Naive thymus-derived CD4-positive, alpha-beta T cell (primary cell): Measurements from ENCODE around the gene INPP5E. TPM values are rescaled to one million over a fixed set of nuclear protein-coding genes. Genes with fewer than 3 reads are reported as not detected.

ENCODE experiments used
- ATAC-seq: fragments of 150-1000 bp; cut with Tn5 transposase; 2 replicates; pipeline ENCODE4 v1.10.0; 2021; ENCODE audit warnings: mild to moderate bottlenecking, moderate library complexity
- CTCF ChIA-PET: fragments of 350-600 bp; sonication (Branson Sonifier 250); formaldehyde crosslinking; loops from one replicate; lab custom pipeline; 2021; ENCODE audit warnings: antibody characterized with exemption; lab: Charles Lee
- POLR2A ChIA-PET: fragments of 350-600 bp; sonication (Branson Sonifier 250); formaldehyde crosslinking; loops from one replicate; lab custom pipeline; 2021; ENCODE audit warnings: antibody characterized with exemption, inconsistent platforms; lab: Charles Lee
- DNase-seq, 9 donors: peaks; one replicate each; pipeline versions ENCODE4 v3.0.0 to v3.0.0-alpha.2; 2020 to 2022; ENCODE audit warnings: mixed read lengths in 1 of 9
- H3K27ac ChIP-seq: one replicate; pipeline ENCODE4 v1.7.0; 2013; ENCODE audit warnings: mild to moderate bottlenecking, low read depth, low read length, moderate library complexity
- H3K27me3 ChIP-seq, 2 donors: one replicate each; pipeline ENCODE4 v1.7.0; 2013; ENCODE audit warnings: low read length in 2 of 2, mild to moderate bottlenecking in 2 of 2, moderate library complexity in 2 of 2; ENCODE audit not compliant: control insufficient read depth in 2 of 2, insufficient read depth in 2 of 2
- H3K36me3 ChIP-seq, 3 experiments: 1 replicate in 2 of 3; 2 replicates in 1 of 3; pipeline ENCODE4 v1.7.0; 2013; ENCODE audit warnings: low read length in 3 of 3, mild to moderate bottlenecking in 3 of 3, moderate library complexity in 1 of 3; ENCODE audit not compliant: insufficient read depth in 3 of 3, control insufficient read depth in 2 of 3
- H3K4me1 ChIP-seq, 2 donors: one replicate each; pipeline ENCODE4 v1.7.0; 2013; ENCODE audit warnings: low read length in 2 of 2, mild to moderate bottlenecking in 2 of 2, moderate library complexity in 1 of 2; ENCODE audit not compliant: control insufficient read depth in 2 of 2, insufficient read depth in 2 of 2
- H3K4me3 ChIP-seq: 2 replicates; pipeline ENCODE4 v1.7.0; 2013; ENCODE audit warnings: mild to moderate bottlenecking, low read length
- H3K9me3 ChIP-seq, 3 experiments: 1 replicate in 2 of 3; 2 replicates in 1 of 3; pipeline ENCODE4 v1.7.0; 2013; ENCODE audit warnings: low read length in 3 of 3; ENCODE audit not compliant: control insufficient read depth in 2 of 3
- H3K27ac Mint-ChIP-seq, 9 donors: one replicate each; pipeline ENCODE4 v1.8.0; 2020 to 2022; ENCODE audit warnings: mixed read lengths in 9 of 9, mild to moderate bottlenecking in 8 of 9, moderate library complexity in 5 of 9, inconsistent platforms in 2 of 9
- H3K27me3 Mint-ChIP-seq, 5 donors: one replicate each; pipeline ENCODE4 v1.8.0; 2021 to 2022; ENCODE audit warnings: mixed read lengths in 5 of 5, mild to moderate bottlenecking in 1 of 5
- H3K36me3 Mint-ChIP-seq, 5 donors: one replicate each; pipeline ENCODE4 v1.8.0; 2020 to 2022; ENCODE audit warnings: mixed read lengths in 5 of 5, mild to moderate bottlenecking in 3 of 5, inconsistent platforms in 1 of 5
- H3K4me1 Mint-ChIP-seq, 7 donors: one replicate each; pipeline ENCODE4 v1.8.0; 2020 to 2022; ENCODE audit warnings: mixed read lengths in 7 of 7, mild to moderate bottlenecking in 3 of 7, inconsistent platforms in 1 of 7
- H3K4me3 Mint-ChIP-seq, 10 donors: one replicate each; pipeline ENCODE4 v1.8.0; 2020 to 2022; ENCODE audit warnings: mild to moderate bottlenecking in 10 of 10, mixed read lengths in 10 of 10, moderate library complexity in 6 of 10, inconsistent platforms in 2 of 10
- H3K9me3 Mint-ChIP-seq, 11 donors: one replicate each; pipeline ENCODE4 v1.8.0; 2020 to 2022; ENCODE audit warnings: mixed read lengths in 11 of 11, mild to moderate bottlenecking in 4 of 11, inconsistent platforms in 1 of 11, moderate library complexity in 1 of 11
- intact Hi-C, 2 donors: fragments of 100-400 bp; cut with micrococcal nuclease; formaldehyde crosslinking; loops; one replicate each; pipeline ENCODE4 v1.15.1; 2023
- polyA plus RNA-seq, 2 donors: library from polyadenylated mRNA; unstranded; fragments of 300-500 nt; fragmentation: Illumina TruSeq; gene quantifications; one replicate each; pipeline ENCODE4 v1.2.3, GENCODE V29; 2021
- total RNA-seq, 6 experiments: library from RNA in 5 of 6; stranded (reverse) in 5 of 6; gene quantifications; 1 replicate in 5 of 6; 2 replicates in 1 of 6; pipeline ENCODE4 v1.2.3 and lab custom pipeline; 2021 to 2026

INPP5E gene
- total and polyA plus RNA-seq, 7 experiments from 2014 or later, result 2.3 to 23.8 (median 17.9) TPM

- ATAC-seq, result no peak
- CTCF ChIA-PET, result no interaction called here
- peaks cover 3 to 9% (median 7%) of the 10 kb centered on the region in 7 donors for H3K4me1 Mint-ChIP-seq
- no peak overlapping the region for H3K4me3 ChIP-seq
- no peaks in the 10 kb centered on the region for H3K27me3 Mint-ChIP-seq
- no peak overlapping the region for H3K27ac ChIP-seq
- H3K4me1 ChIP-seq, result no peaks in the 10 kb centered on the region
- no peak overlapping the region for H3K27ac Mint-ChIP-seq
- H3K9me3 Mint-ChIP-seq, result no peaks in the 10 kb centered on the region
- POLR2A ChIA-PET, result no interaction called here
- peaks cover 0 to 23% (median 0%) of the 10 kb centered on the region in 5 donors for H3K36me3 Mint-ChIP-seq
- no peak overlapping the region for H3K4me3 Mint-ChIP-seq
- no peak for DNase-seq
- H3K27me3 ChIP-seq, result no peaks in the 10 kb centered on the region
- H3K36me3 ChIP-seq, result peaks cover 18 to 95% (median 29%) of the 10 kb centered on the region in 3 experiments
- intact Hi-C loops, result no loop called here
- H3K9me3 ChIP-seq, result no peaks in the 10 kb centered on the region
These were observed 33.7 kb upstream of the INPP5E start for GRCh38 chr9:136473354-136473721.

GRCh38 chr9:136472640-136473353 is 33.2 kb upstream of the INPP5E start:
- Histone ChIP-seq H3K9me3 (no peaks in the 10 kb centered on the region), H3K4me1 (no peaks in the 10 kb centered on the region), H3K36me3 (peaks cover 18 to 96% (median 29%) of the 10 kb centered on the region in 3 experiments), H3K27ac (no peak overlapping the region), H3K4me3 (no peak overlapping the region), H3K27me3 (no peaks in the 10 kb centered on the region)
- ATAC-seq (no peak), DNase-seq (no peak)
- POLR2A ChIA-PET, result no interaction called here
- Mint-ChIP-seq H3K4me1 (peaks cover 3 to 6% (median 5%) of the 10 kb centered on the region in 7 donors), H3K27ac (no peak overlapping the region), H3K27me3 (no peaks in the 10 kb centered on the region), H3K9me3 (no peaks in the 10 kb centered on the region), H3K4me3 (no peak overlapping the region), H3K36me3 (peaks cover 0 to 23% (median 0%) of the 10 kb centered on the region in 5 donors)
- intact Hi-C loops, result no loop called here
- CTCF ChIA-PET, result no interaction called here

DNA sequence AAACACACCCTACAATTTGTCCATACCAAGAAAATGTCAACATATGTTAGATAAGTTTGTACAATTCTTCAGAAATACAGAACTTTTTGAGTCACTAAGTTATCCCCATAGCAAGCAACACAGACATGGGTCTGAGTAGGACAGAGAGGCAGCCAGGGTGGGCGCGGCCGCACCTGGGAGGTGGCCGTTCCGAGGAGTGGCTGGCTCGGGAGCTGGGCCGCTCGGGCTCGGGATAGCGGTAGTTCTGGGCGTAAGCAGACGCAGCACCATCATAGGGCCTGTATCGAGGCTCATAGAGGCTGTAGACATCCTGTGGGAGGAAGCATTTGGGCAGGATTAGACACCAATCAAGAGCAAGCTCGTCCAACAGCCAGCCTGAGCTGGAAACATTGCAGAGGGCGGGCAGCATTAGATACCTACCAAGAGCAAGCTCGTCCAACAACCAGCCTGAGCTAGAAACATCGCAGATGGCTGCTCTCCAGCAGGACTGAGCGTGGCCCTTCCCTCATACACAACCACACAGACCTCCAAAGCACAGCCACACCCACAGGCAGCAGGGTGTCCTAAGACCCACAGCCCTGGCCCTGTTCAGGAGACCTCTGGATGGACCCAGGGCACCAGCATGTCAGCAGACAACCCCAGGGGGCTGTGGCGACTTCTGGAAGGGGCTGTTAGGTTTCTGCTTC is 32.3 kb upstream of the INPP5E start:
- H3K36me3 ChIP-seq, result peaks cover 24 to 96% (median 26%) of the 10 kb centered on the region in 3 experiments
- POLR2A ChIA-PET, result interaction anchor here (1.1 kb wide), 1 partner anchor 14 kb away, joined by 3 read pairs; no protein-coding TSS in a partner anchor
- no peak overlapping the region for H3K27ac Mint-ChIP-seq
- DNase-seq (no peak), ATAC-seq (no peak)
- H3K27me3 Mint-ChIP-seq, result no peaks in the 10 kb centered on the region
- no peak overlapping the region for H3K4me3 Mint-ChIP-seq
- H3K36me3 Mint-ChIP-seq, result peaks cover 0 to 19% (median 0%) of the 10 kb centered on the region in 5 donors
- intact Hi-C loops, result no loop called here
- no peaks in the 10 kb centered on the region for H3K27me3 ChIP-seq
- H3K4me3 ChIP-seq, result no peak overlapping the region
- peaks cover 0 to 5% (median 0%) of the 10 kb centered on the region in 7 donors for H3K4me1 Mint-ChIP-seq
- no peaks in the 10 kb centered on the region for H3K4me1 ChIP-seq
- H3K9me3 Mint-ChIP-seq, result no peaks in the 10 kb centered on the region
- H3K27ac ChIP-seq, result no peak overlapping the region
- no peaks in the 10 kb centered on the region for H3K9me3 ChIP-seq
- CTCF ChIA-PET, result no interaction called here

GRCh38 chr9:136470792-136471469 is 31.3 kb upstream of the INPP5E start:
- Mint-ChIP-seq H3K36me3 (peaks cover 0 to 26% (median 0%) of the 10 kb centered on the region in 5 donors), H3K4me1 (peaks cover 0 to 5% (median 0%) of the 10 kb centered on the region in 7 donors), H3K27ac (no peak overlapping the region), H3K27me3 (no peaks in the 10 kb centered on the region), H3K4me3 (no peak overlapping the region), H3K9me3 (no peaks in the 10 kb centered on the region)
- Histone ChIP-seq H3K4me3 (no peak overlapping the region), H3K9me3 (no peaks in the 10 kb centered on the region), H3K36me3 (peaks cover 24 to 96% (median 28%) of the 10 kb centered on the region in 3 experiments), H3K27ac (no peak overlapping the region), H3K4me1 (no peaks in the 10 kb centered on the region), H3K27me3 (no peaks in the 10 kb centered on the region)
- intact Hi-C loops, result no loop called here
- ATAC-seq, result no peak
- ChIA-PET CTCF (no interaction called here), POLR2A (interaction anchor here (1.1 kb wide), 1 partner anchor 13 kb away, joined by 3 read pairs; no protein-coding TSS in a partner anchor)
- DNase-seq, result no peak

- H3K9me3 Mint-ChIP-seq, result no peaks in the 10 kb centered on the region
- intact Hi-C loops, result no loop called here
- H3K4me1 Mint-ChIP-seq, result peaks cover 0 to 5% (median 0%) of the 10 kb centered on the region in 7 donors
- ChIA-PET CTCF (no interaction called here), POLR2A (interaction anchor here (1.1 kb wide), 1 partner anchor 12 kb away, joined by 3 read pairs; no protein-coding TSS in a partner anchor)
- H3K4me3 Mint-ChIP-seq, result no peak overlapping the region
- H3K4me1 ChIP-seq, result no peaks in the 10 kb centered on the region
- no peaks in the 10 kb centered on the region for H3K27me3 ChIP-seq
- no peak overlapping the region for H3K27ac ChIP-seq
- no peak overlapping the region for H3K27ac Mint-ChIP-seq
- H3K4me3 ChIP-seq, result no peak overlapping the region
- no peaks in the 10 kb centered on the region for H3K9me3 ChIP-seq
- DNase-seq (no peak), ATAC-seq (no peak)
- H3K36me3 Mint-ChIP-seq, result peaks cover 0 to 25% (median 0%) of the 10 kb centered on the region in 5 donors
- H3K27me3 Mint-ChIP-seq, result no peaks in the 10 kb centered on the region
- peaks cover 29 to 96% (median 34%) of the 10 kb centered on the region in 3 experiments for H3K36me3 ChIP-seq
These were observed 30.7 kb upstream of the INPP5E start for GRCh38 chr9:136470356-136470755.

DNA sequence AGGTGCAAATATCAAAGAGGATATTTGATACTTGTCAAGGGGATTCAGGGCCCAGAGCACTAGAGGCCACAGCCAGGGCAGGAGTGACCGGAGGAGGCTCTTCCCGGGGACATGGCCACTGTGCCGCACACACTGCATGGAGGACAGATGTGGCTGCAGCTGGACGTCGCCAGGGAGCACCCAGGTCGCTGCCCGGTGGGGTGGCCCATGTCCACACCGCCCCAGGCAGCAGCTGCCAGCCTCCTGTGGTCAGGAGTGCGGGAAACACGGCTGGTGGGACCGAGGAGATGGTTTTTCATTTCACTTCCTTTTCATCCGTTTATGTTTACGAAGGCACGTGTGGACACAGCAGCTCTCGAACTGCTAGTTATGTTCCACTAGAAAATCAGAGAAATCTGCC is 28.1 kb upstream of the INPP5E start:
- Mint-ChIP-seq H3K27ac (no peak overlapping the region), H3K9me3 (no peaks in the 10 kb centered on the region), H3K36me3 (peaks cover 4 to 39% (median 4%) of the 10 kb centered on the region in 5 donors), H3K27me3 (no peaks in the 10 kb centered on the region), H3K4me1 (peaks cover 0 to 6% (median 0%) of the 10 kb centered on the region in 7 donors), H3K4me3 (no peak overlapping the region)
- Histone ChIP-seq H3K36me3 (peaks cover 30 to 96% (median 38%) of the 10 kb centered on the region in 3 experiments), H3K27me3 (no peaks in the 10 kb centered on the region), H3K9me3 (no peaks in the 10 kb centered on the region), H3K27ac (no peak overlapping the region), H3K4me3 (no peak overlapping the region), H3K4me1 (no peaks in the 10 kb centered on the region)
- ChIA-PET CTCF (no interaction called here), POLR2A (no interaction called here)
- intact Hi-C loops, result no loop called here
- DNase-seq, result no peak
- no peak for ATAC-seq
